HT-29 (cell line): Measurements from ENCODE around the gene CELF2. TPM values are rescaled to one million over a fixed set of nuclear protein-coding genes. Genes with fewer than 3 reads are reported as not detected.

Experiments
- DNase-seq: peaks from one replicate; pipeline ENCODE4 v3.0.0-alpha.2; 2015; ENCODE audit warnings: low spot score
- total RNA-seq: library from RNA; depleted of rRNA; stranded (reverse); fragments of >200 nt; shearing (Covaris generic); gene quantifications from 2 replicates; pipeline ENCODE4 v1.2.3, GENCODE V29; 2014

CELF2 gene
- total RNA-seq, 1 experiment from 2014 or later: not detected

DNA sequence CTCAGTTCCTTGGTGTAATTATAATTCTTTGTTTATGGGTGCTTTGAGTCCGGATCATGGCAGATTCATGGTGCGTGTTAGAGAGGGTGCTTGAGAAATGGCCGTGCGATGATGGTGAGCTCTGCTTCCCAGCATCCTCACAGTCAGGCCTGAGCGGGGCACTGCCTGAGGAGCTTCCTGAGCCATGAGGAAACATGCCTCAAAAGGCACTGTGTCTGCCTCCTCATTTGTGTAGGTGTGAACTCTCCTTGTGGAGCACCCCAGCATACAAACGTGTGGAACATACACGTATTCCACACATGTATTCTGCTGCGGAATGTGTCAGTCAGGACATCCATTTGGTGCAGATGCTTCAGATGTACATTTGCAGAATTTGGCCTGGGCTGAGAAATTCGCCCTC lies 205.4 kb downstream of the CELF2 start:
- no peak for DNase-seq

DNA sequence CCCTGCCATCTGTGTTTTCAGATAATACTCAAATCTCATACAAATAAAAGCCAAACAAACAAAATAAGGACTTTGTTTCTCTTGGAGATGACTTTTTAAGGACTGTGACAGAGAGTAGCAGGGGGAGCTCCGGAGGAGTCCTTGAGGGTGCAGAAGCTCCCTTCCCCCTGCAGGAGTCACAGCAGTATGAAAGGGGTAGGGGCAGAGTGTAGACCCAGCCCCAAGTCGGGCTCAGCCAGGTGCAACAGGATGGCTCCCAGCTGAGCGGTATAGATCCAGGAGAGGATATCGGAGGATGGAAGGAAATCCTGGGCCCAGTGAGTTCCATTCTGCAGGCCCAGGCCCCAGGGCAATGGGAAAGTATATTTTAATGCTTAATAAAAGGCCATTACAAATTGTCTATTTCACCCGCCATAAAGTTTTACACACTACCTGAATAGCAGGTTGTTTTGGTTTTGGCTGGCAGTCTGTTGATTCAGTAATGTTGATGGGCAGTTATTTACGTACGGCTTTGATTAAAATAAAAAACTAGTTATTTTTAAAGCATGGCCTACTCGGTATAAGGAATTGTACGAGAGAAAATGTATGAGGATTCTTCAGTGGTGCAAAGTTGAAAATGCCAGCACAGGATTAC lies 206.0 kb downstream of the CELF2 start:
- no peak for DNase-seq

DNA sequence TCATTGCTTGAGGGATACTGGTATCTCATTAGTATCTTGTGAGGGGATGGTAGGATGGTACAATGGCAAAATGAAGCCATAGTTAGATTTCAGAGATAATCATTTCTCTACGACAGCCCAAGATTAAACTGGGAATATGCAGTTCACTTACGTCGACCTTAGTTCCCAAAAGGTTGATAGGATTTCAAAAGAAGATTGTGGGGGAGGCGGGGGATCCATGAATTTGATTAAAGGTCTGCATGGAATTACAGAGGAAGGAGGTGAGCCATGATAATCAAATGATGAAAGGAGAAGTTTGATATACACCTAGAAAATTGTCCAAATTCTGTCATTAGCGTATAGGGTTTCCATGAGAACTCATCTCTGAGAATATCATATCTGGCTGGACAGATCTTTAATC lies 206.6 kb downstream of the CELF2 start:
- DNase-seq: no peak

DNA sequence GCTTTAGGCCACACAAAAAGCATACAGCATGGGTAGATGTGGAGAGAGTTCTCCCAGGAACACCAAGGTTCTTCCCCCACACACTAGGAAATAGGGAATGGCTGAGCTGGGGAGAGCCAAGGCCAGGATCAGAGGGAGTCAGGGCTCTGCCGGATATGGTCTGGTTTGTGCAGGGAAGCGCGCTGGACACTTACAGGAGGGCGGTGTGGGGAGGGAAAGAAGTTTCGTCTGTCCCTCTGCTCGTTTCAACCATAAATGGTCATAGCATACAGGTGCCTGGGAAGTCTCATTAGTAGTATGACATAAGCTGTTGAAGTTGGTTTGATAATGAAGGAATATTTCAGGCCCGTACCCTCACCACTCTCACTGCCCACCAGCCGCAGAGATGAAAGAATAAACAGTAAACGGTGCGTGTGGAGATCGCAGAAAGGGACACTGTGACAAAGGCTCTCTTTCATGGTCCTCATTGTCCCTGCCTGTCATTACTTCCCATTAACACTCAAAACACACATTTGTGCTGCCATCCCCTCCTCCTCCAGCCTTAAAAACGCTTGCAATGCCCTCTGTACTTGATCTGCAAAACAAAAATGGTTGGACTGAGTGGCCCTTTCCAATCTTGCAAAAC lies 207.2 kb downstream of the CELF2 start:
- no peak for DNase-seq

DNA sequence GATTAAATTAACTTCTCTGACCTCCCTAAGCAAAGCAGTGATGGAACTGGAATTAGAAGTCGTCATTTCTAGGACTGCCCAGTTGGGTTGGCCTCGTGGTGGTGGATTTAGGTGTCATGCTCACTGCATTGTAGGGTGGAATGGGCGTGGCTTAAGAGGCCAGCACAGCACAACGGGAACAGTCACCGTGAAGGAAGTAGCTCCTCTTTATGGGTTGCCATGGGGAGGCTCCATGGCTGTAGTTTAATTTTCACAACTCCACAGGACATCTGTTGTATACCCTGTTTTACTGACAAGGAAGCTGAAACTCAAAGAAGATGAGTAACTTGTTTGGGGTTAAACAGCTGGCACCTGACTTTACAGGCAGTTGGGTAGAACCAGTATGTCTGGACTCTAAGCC lies 208.3 kb downstream of the CELF2 start:
- no peak for DNase-seq

DNA sequence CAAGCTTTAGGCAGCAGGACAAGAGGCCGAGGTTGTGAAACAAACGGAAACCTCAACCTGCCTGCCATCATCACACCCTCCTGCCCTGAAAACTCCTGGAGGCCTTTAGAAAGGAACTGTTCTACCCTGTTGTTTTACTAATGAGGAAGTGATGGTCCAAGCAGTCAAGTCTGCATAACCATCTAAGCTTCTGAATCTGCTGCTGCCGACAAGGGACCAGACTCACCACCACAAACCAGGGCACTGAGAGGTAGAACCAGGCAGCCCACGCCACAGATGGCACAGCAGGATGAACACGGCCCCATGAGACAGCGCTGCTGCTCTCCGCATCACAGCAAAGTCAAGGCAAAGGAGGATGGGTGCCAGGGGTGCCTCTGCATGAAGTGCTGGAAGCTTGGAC lies 209.4 kb downstream of the CELF2 start:
- DNase-seq: no peak

DNA sequence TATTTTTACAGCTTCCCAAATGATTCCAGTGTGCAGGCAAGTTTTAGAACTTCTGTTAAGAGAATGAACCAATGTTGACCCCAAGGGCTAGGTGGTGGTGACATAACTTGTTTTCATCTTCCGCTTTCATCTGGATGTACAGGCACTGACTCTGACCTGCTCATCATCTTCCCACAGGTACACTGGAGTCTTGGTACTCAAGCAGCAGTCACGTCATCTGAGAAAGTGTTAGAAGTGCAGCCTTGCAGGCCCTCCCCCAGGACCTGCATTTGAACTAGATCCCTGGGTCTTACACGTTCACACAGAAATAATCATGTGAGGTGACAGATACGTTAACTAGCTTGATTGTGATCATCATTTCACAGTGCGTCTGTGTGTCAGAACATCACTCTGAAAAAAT lies 212.2 kb downstream of the CELF2 start:
- DNase-seq: no peak

DNA sequence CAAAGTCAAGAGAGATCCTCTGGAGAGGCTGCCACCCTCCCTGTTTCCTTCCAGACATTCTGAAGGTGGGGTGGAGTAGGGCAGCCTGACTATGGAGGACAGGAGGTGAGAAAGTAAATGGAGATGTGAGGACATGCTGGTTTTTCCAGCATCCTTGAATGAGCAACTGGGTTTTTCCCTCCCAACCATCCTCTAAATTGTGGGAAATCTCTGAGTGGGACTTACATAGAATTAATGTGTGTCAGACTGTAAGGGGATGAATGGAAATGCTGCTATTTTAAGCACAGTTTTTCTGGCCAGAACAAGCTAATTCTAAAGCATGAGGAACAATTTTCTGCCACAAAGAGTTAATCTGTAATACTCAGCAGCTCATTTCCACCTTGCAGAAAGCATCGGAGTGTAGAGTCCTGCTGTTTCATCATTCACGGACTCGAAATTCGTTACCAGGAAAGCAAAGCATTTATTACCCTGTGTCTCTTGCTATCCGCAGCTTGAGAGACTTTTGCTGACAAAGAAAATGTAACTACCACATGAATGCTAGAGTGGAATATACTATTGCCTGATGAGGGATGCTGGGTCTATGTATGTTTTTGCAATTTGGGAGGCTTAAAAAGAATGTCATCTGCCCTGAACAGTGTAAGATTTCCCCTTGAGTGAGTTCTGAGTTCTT lies 213.0 kb downstream of the CELF2 start:
- no peak for DNase-seq

DNA sequence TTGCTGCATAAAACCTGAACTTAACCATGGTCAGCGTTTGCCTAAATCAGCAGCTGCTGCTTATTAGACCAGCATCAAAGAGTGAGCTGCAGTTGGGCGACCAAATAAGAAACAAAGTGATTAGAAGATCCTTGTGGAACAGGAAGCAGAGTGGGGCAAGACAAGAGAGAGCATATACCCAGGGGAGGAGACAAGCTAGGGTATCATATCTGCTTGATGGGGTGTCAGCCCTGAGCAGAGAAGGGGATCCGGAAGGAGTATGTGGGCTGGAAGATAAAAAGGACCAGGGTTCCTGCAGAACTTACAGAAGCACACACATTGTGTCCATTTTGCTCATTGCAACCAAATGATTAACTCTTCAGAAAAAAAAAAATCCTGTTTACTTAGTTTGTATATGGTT lies 213.6 kb downstream of the CELF2 start:
- no peak for DNase-seq

DNA sequence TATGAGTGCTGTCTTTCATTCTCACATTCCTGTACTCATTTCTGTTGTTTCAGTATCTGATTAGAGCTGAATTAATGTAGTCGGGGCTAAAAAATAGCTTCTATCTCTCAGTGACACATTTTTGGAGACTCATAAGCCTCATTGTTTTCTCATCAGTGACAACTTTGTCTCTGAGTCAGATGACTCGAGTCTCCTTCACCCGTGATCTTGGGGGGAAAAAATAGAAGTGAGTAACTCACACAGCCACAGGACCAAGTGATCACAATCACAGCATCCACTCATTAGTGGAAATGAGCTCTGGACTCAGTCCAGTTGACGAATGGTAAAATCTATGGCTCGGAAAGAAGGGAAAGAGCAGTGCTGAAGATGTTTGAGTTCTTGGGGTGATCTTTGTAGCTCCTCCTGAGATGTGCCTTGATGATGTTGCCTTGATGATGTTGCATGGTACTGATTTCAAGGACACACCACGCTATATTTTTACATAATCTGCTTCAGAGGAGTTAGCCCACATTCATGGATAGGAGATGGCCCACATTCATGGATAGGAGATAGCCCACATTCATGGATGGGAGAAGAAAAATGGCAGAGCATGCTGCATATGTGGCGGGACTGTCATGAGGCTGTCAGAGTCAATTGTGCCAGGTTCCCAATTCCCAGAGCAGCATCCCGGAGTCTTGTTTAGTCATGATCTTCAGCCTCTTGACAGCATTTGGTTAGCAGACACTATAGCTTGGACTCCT lies 214.7 kb downstream of the CELF2 start:
- DNase-seq: no peak

DNA sequence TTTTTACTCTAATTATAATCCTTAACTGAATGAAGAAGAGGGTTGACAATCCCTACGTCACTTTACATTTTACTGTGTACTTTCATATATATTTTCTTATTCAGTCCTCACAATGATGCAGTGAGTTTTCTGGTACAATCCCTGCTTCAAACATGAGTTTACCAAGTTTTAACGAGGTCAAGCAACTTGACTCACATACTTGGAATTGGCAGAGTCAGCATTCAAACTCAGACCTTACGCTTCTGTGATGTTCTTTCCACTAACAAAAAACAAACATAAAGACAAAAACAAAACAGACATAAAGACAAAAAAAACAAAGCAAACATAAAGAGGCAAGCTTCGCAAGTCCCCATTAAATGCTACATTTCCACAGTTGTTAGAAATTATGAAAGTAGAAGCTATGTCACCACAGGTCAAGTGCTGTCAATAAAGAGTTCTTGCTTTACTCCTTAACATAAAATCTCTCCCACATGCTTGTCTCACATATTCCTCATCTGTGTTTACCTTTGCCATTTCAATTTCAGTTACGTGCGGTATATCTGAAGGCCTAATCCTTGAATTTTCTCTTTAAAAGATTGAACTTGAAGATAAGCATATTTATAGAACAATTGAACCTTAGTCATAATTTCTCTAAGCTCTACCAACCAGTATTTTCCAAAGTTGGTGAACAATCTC lies 217.3 kb downstream of the CELF2 start:
- DNase-seq: no peak

DNA sequence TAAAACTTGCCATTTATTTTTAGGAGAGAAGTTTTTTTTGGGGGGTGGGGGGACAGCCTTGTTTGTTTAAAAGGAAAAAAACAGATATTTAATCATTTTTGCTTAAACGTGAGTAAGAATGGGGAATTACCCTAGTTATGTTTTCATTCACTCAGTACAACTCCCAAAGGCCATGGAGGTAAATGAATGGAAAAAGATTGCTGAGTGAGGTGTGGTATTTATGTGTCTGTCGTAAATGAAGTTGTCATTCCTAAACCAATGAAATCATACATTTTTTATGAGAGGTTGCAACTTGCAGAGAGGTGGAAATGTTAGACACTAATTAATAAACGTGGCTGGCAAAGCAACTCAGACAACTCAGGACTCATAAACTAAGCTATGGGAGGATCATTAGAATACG lies 218.1 kb downstream of the CELF2 start:
- DNase-seq: no peak

DNA sequence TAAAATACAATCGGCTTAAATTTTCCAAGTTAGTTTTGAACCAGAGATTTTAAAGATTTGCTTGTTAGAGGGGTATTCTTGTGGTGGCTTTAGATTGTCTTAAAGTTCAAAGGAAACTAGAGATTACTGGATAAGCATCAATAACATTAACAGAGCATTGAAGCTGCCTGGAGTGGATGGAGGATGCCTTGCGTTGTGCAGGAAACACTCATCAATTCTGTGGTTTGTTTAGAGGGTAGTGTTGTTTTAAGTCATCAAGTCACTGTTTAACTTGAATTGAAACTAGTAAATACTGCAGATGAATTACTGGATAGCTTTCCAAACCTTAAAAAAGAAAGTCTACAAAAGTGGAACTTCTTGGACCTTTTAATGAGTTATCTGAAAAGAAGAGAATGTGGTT lies 218.6 kb downstream of the CELF2 start:
- DNase-seq: no peak

DNA sequence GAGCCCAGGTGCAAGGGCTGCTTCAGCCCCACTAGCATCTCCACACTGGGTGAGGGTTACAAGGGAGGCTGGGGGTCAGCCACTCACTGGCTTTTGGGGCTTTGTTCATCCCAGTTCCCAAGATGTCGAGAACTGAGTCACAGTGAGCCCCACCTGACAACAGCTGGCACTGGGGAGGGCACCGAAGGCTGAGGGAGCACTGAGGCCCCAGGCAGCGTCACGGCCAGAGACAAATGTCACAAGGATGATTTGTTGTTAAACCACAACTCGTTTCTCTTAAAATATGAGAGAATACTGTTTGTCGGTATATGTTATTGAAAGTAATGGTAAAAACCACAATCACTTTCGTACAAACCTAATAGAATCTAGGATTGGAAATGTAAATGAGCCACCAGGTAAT lies 219.9 kb downstream of the CELF2 start:
- no peak for DNase-seq

DNA sequence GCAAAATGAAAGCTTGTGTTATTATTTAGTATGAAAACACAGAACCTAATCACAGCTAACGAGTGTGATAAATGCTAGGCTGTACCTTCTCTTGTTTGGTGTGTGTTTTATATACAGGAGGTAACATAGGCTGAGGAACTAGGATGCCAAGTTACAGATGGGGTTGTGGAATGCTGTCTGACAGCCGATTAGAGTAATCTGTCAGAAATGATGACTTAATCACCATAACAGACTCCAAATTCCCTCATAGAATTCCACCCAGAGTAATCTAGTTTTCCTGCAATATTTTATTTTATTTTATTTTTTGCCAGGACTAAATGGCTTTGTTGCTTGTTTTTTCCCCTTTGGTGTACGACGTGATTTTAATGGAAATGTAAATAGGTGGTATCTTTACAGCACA lies 221.2 kb downstream of the CELF2 start:
- DNase-seq: no peak

DNA sequence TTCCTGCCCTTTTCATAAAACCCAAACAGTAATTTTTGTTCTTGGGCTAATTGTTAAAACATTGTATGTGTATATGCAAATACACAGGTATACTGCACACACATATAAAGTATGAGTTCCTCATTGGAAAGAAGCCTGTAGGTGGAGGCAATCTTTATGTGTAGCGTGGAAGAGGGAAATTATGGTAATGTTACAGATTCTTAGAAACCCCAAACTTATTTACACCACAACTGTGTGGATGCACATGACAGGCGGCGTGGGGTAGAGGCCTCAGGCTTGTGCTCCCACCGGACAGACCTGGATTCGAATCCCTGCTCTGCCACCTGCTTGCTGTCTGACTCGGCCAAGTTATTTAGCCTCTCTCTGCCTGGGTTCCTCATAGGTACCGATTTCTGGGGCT lies 223.0 kb downstream of the CELF2 start:
- DNase-seq: no peak

DNA sequence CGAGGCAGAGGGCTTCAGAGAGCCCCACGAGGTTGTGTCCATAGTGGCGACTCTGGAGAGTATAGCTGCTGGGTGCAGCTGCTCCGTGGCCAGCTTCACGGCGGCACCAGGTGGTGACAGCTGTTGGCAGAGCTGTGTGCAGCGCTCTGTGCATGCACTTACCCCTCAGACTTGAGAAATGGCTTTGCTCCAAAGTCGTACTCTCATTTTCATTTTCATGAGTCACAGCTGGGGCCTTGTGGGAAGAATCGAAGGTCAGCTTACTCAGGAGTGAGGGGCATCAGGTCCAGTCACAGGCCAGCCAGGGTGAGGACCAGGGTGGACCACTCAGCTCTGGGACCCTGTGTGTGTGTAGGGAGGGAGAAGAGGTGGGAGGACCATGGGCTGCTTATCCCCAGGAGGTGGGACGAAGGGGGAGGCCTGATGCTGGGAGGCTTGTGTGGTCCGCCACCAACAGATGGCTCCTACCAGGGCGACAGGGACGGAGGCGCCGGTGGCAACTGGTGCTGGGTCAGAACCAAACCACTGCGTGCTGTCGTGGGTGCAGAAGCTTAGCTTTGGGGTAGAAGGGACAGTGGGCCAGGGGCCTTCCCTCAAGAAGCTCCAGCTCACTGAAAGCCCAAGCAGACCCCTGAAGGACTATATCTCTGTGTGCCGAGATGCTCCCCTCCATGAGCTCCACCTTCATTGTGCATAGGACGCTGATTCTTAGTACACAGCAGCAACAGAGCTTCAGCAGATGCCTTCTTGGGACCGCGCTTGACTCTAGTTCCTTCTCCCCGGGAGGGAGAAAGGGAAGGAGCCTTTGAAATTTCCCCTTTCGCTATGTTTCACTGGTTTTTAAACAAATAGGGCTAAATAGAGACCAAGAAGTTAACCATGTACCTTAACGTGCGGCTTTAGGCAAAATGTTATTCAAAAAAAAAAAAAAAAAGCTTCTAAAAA lies 225.0 kb downstream of the CELF2 start:
- no peak for DNase-seq

DNA sequence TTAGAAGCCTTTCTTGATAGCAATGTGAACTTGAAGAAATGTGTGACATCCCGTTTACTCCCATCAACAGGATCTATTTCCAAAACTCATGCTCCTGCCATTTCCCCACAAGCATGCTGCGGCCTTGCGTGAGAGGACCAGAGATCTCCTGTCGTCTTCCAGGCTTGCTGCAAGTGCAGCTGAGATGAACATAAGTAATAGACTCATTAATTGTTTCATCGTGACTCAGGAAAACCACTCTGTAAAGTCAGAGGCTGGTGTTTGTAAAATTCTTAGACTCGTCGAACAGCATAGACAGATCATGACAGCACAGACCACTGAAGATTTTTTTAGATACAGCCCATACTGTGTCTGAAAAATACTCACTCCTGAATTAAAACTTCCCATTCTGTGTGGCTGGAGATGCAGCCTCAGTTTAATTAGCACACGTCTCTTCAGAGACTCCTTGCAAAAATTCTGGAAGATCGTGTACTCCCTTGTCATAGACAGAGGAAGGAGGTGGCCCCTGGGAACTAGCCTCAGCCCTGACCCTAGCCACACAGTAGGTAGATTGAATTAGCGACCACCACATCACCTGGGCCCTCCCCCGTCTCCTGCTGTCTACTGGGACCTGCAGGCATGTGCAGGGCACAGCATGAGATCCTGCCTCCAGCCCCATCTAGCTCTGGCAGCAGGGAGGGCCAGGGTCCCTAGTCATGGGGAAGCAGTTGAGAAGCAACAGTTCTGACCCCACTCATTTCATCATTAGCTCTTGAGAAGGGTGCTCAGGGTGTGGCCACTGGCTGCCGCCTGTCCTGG lies 226.0 kb downstream of the CELF2 start:
- no peak for DNase-seq

DNA sequence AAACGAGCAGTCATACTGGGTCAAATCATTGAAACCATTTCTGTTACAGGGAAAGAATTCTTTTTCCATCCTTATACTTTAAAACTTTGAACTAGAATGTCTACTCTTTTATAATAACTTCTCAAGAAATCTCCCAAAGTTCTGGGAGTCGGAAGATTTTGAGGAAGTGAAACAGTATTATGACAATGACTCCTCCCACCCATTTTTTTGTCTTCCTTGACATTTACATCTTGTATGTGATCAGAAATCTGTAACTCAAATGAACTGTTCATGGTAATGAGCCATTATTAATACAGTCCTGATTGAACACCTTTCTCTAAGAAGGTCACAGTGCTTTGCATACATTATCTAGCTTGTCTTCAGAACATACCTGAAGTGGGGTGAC lies 227.4 kb downstream of the CELF2 start:
- DNase-seq: no peak

DNA sequence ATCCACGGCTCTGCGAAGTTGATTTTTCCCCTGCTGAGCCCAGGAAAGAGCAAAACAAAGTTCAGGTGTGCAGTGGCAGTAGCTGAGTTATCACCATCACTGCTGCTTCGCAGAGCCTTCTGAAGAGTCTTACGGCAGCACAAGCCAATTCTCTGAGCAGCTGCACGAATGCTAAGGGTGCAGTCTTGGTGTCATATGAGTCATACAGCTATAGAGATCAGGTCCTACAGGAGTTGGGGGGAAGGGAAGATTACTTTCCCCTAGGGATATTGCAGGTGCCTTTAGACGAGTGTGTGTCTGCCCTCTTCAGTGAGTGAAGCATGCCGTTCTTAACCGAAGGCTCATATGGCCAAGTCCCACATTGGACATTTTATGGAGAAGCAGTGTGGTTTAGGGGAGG lies 227.8 kb downstream of the CELF2 start:
- DNase-seq: no peak
